ENCODE results near the gene RNF213.

- TF ChIP-seq CTCF (IDR thresholded peaks at IDR 0.05 in 8 of 11, conservative IDR thresholded peaks at IDR 0.05 in 3 of 11) (no peak), POLR2AphosphoS5 (IDR thresholded peaks at IDR 0.05) (peak in 1 of 3 donors; percentile 20)
Observed at GRCh38 chr17:80291691-80292487, 31.2 kb downstream of the RNF213 start.
